DND-41 (cell line): ENCODE measurements around the gene ERBB2.

ENCODE experiments used
- EZH2 ChIP-seq: IDR thresholded peaks from 3 replicates; pipeline ENCODE4 v1.6.1; 2012; ENCODE audit warnings: borderline replicate concordance, low read depth, mild to moderate bottlenecking, moderate library complexity, low read length, inconsistent platforms; ENCODE audit not compliant: severe bottlenecking
- TF ChIP-seq, protein P1 (sequence below): IDR thresholded peaks from 2 replicates; pipeline ENCODE4 v1.5.1; 2012; ENCODE audit warnings: borderline replicate concordance, low read length, moderate library complexity, mild to moderate bottlenecking; ENCODE audit not compliant: poor library complexity, severe bottlenecking; ENCODE audit errors: extremely low read depth

- TF ChIP-seq, protein P1, sequence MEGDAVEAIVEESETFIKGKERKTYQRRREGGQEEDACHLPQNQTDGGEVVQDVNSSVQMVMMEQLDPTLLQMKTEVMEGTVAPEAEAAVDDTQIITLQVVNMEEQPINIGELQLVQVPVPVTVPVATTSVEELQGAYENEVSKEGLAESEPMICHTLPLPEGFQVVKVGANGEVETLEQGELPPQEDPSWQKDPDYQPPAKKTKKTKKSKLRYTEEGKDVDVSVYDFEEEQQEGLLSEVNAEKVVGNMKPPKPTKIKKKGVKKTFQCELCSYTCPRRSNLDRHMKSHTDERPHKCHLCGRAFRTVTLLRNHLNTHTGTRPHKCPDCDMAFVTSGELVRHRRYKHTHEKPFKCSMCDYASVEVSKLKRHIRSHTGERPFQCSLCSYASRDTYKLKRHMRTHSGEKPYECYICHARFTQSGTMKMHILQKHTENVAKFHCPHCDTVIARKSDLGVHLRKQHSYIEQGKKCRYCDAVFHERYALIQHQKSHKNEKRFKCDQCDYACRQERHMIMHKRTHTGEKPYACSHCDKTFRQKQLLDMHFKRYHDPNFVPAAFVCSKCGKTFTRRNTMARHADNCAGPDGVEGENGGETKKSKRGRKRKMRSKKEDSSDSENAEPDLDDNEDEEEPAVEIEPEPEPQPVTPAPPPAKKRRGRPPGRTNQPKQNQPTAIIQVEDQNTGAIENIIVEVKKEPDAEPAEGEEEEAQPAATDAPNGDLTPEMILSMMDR: peak; percentile 24
- TF ChIP-seq EZH2: no peak
These were observed 12.1 kb upstream of the ERBB2 start, which contains the start of gene PGAP3 for GRCh38 chr17:39687546-39688474.
